Stimulated activated CD4-positive, alpha-beta T cell treated with anti-CD3 and anti-CD28 coated beads, Interleukin-2, amount 100 ng/mL, for 4 hours (primary cell): ENCODE data around the gene LYSET.
"Not testable (repeated sequence)": the region's sequence is repeated elsewhere in the genome, so short reads cannot be mapped to it uniquely, and the experiment has no call there.

Experiments
- DNase-seq: peaks from one replicate; pipeline ENCODE4 v3.0.0-alpha.2; 2020; ENCODE audit warnings: low read depth

The LYSET gene

GRCh38 chr14:93223565-93223964 is 38.4 kb downstream of the LYSET start:
- DNase-seq = no peak

GRCh38 chr14:93228550-93228949 is 43.4 kb downstream of the LYSET start:
- DNase-seq = no peak

GRCh38 chr14:93230539-93230938 is 45.4 kb downstream of the LYSET start:
- DNase-seq = no peak

- DNase-seq = no peak
These were observed 46.2 kb downstream of the LYSET start for GRCh38 chr14:93231129-93231979.

- no peak for DNase-seq
These were observed 47.0 kb downstream of the LYSET start for GRCh38 chr14:93232159-93232558.

GRCh38 chr14:93233078-93233477 is 48.0 kb downstream of the LYSET start:
- not testable (repeated sequence) for DNase-seq

- DNase-seq = no peak
These were observed 49.7 kb downstream of the LYSET start for GRCh38 chr14:93234798-93235197.
